Measurements from ENCODE around the gene USP48. TPM values are rescaled to one million over a fixed set of nuclear protein-coding genes. Genes with fewer than 3 reads are reported as not detected.
A peak's percentile ranks its signal among the peaks of the same experiment; 100 is the strongest.

Gene USP48
- total RNA-seq, 1 donor from 2014 or later: 42.7 TPM

DNA sequence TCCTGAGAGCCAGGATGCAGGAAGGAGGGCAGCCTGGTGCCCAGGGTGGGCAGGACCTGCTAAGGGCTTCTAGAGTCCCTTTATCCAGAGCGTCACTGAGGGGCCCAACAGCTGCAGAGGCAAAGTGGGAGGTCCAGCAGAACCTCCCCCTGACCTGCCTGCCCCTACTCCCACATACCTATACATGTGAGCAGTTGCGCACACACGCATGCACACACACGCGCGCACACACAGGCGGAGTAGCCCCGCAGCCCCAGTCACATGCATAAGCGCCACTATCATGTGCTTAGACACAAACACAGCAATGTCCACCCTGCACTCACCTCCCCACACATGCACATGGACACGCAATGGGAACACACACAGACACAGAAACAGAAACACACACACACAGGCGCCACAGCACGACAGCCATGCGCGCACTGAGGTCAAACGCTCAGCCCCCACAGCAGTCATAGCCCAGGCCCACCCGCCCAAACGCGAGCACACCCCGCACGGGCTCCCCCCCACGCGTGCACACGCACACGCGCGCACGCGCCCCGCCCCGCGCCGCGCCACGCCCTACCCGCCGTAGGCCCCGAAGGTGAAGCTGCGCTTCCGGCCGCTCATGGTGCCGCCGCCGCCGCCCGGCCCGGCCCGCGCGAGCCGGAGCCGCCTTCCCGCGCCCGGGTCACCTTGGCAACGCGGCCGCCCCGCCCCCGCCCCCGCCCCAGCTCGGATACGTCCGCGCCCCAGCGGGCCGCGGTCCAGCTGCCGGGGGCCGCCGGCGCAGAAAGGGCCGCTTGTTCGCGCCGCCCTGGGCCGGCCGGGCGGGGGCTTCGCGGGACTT lies 131.5 kb downstream of the USP48 start:
- intact Hi-C loops (cut with DNase I): loop anchor here (10.0 kb wide), 1 partner anchor 417 kb away; no protein-coding TSS in a partner anchor
- peak; percentile 30 for ATAC-seq
- DNase-seq (ENCODE audit: missing footprints): no peak

- ATAC-seq (no peak), DNase-seq (ENCODE audit: missing footprints) (no peak)
- intact Hi-C loops (cut with DNase I): loop anchor here (10.0 kb wide), 1 partner anchor 416 kb away; no protein-coding TSS in a partner anchor
Observed at GRCh38 chr1:21650400-21650799, 132.5 kb downstream of the USP48 start.

GRCh38 chr1:21649315-21649714 lies 133.6 kb downstream of the USP48 start:
- intact Hi-C loops (cut with DNase I): no loop called here
- no peak for DNase-seq (ENCODE audit: missing footprints)
- no peak for ATAC-seq

DNA sequence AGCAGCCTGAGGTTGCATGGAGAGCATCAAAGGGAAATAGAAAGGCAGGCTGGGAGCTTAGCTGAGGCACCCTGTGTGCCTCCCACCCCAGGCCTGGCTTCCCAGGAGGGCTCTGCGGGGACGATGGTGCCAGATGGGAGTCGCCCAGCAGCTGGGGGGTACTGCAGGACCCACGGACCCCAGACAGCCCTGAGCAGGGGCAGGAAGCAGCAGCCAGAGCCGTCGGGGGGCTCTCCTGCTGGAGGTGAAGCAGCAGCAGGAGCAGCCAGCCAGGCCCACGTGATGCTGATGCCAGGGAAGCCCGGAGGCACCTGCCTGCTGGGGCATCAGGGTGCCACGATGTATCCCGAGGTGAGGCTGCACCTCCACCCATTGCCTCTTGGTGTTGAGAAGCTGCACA lies 134.2 kb downstream of the USP48 start:
- intact Hi-C loops (cut with DNase I): no loop called here
- ATAC-seq: no peak
- no peak for DNase-seq (ENCODE audit: missing footprints)

- intact Hi-C loops (cut with DNase I): no loop called here
Observed at GRCh38 chr1:21648352-21648730, 134.6 kb downstream of the USP48 start.

GRCh38 chr1:21647431-21648351 lies 135.3 kb downstream of the USP48 start:
- intact Hi-C loops (cut with DNase I): no loop called here
- DNase-seq (ENCODE audit: missing footprints) (no peak), ATAC-seq (no peak)

More at GRCh38 chr1:21648352-21648730, 134.6 kb downstream of the USP48 start:
- no peak for DNase-seq (ENCODE audit: missing footprints)
- no peak for ATAC-seq

GRCh38 chr1:21645550-21645949 lies 137.4 kb downstream of the USP48 start:
- intact Hi-C loops (cut with DNase I): no loop called here
- DNase-seq (ENCODE audit: missing footprints) (no peak), ATAC-seq (no peak)

GRCh38 chr1:21644906-21645305 lies 138.0 kb downstream of the USP48 start:
- ATAC-seq: no peak
- intact Hi-C loops (cut with DNase I): no loop called here
- DNase-seq (ENCODE audit: missing footprints): no peak

DNA sequence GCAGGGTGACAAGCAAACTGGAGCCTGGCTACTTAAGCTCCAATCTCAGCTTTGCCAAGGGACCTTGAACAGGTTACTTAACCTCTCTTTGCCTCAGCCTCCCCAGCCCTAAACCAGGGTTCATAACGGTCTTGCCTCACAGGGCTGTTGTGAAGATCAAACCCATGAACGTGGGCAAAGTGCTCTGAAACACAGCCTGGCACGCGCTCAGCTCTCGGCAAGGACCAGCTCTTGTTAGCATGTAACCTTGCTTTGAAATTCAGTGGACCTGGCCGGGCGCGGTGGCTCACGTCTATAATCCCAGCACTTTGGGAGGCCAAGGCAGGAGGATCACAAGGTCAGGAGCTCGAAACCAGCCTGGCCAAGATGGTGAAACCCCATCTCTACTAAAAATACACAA lies 138.6 kb downstream of the USP48 start:
- ATAC-seq: no peak
- no peak for DNase-seq (ENCODE audit: missing footprints)
- intact Hi-C loops (cut with DNase I): no loop called here

DNA sequence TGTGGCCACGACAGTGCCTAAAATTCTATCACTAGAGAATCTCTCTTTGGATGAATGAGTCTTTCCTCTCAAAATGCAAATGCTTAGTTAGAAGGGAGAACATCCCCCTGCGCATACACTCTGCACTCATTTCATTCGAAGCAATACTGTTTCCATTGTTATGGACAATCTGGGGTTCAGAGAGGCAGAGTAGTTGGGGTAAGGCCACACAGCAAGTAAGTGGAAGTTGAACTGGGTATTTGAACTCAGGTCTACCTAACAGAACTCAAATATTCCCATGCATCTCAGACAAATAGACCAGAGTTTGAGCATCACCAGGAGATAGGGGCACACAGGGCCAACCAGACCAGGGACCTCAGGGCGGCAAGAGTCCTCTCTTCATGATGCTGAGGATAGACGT lies 139.3 kb downstream of the USP48 start:
- intact Hi-C loops (cut with DNase I): no loop called here
- ATAC-seq: no peak
- no peak for DNase-seq (ENCODE audit: missing footprints)

DNA sequence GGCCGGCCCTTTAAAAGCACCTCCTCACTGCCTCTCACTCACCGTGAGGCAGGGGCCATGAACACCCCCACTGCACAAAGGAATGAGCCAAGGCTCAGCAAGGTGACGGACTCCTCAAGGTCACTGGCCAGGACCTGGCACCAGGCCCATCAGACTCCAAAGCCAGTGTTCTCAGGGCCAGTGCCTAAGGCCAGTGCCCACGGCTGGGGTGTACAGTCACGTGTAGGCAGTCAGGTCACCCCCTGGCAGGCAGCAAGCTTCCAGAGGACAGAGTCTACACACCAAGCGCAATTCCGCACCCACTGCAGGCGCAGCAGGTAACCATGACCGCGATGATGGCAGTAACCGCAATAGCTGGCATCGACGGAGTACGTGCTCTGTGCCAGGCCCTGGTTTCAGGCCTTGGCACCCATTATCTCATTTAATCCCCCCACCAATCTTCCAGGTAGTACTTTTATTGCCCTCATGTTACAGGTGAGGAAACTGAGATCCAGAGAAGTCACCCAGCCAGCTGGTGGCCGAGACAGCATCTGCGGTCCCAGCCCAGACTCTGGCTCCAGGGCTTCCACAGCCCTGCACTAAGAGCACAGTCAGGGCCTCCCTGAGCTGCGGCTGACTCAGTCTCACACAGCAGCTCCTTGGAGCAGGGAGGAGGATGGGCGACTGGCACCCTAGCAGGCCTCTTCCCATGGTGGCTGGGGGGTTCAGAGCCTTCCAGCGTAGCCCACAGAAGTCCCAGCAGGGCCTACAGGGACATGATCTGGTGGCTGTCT lies 140.8 kb downstream of the USP48 start:
- intact Hi-C loops (cut with DNase I): no loop called here
- ATAC-seq: peak; percentile 36
- no peak for DNase-seq (ENCODE audit: missing footprints)

DNA sequence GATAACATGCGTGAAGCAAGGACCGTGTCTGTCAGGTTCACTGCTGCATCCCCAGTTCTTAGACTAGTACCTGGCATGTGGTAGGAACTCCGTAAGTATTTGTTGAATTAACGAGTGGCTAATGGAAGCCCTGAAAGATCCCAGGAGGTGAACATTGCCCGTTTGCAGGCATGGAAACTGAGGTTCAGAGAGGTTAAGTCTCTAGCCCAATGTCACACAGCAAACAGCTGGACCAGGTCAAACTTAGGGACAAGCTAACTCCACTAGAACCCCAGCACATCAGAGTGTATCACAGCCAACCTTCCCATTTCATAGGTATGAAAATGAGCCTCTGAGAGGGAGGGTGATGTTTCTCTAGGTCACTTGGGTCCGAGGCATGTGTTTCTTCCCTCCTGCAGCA lies 141.4 kb downstream of the USP48 start:
- intact Hi-C loops (cut with DNase I): no loop called here
- no peak for ATAC-seq

GRCh38 chr1:21641076-21641475 lies 141.9 kb downstream of the USP48 start:
- intact Hi-C loops (cut with DNase I): no loop called here
- no peak for ATAC-seq
- DNase-seq (ENCODE audit: missing footprints): no peak

More for the DNA sequence above, 141.4 kb downstream of the USP48 start:
- DNase-seq (ENCODE audit: missing footprints): no peak

DNA sequence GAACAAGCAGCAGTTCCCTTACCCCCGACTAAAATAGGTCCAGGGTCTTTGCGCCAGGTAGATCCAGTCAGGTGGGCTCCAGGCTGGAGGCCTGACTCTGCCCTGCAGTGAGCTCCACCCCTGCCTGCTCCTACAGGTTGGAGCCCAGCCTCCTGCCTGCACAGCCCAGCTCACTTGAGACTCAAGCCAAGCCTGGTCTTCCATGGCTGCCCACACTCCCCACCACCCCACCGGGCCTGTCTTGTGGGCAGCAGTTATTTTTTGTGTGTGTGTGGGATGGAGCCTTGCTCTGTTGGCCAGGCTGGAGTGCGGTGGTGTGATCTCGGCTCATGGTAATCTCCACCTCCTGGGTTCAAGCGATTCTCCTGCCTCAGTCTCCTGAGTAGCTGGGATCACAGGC lies 142.3 kb downstream of the USP48 start:
- ATAC-seq: no peak
- intact Hi-C loops (cut with DNase I): no loop called here
- DNase-seq (ENCODE audit: missing footprints): no peak

GRCh38 chr1:21639594-21640041 lies 143.3 kb downstream of the USP48 start:
- ATAC-seq (no peak), DNase-seq (ENCODE audit: missing footprints) (no peak)
- intact Hi-C loops (cut with DNase I): no loop called here

DNA sequence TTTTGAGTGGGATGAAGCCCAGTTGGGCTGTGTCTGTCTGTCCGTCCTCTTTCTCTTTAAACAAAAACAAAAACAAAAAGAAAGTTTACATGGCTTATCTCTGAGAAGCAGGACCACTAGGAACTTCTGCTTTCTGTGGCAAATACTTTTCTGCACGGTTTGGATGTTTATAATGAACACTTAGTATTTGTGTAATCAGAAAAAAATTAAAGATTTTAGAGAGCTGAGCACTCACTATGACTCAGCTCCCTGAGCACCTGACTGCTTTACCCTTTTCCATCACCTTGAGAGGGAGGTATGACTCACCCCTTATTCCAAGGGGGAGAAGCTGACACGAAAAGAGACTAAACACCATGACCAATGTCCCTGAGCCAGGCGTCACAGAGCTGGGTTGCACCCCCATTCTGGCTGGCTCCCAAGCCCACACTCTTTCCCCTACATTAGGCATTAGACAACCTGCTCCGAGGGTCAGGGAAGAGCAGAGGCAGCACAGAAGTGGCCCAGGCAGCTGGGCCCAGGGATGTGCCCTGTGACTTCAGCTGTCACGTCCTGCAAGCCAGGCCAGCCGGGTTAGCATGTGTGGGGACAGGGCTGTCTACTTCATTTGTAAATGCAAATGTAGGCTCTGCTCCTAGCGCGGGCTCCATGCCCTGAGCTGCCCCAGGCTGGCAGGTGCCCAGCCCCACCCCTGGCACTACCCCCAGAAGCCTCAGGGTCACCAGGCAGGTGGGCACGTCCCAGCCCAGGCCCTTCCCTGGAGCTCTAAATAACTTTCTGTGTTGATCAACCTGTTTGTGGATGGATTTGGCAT lies 144.2 kb downstream of the USP48 start:
- intact Hi-C loops (cut with DNase I): no loop called here
- ATAC-seq (peak; percentile 54), DNase-seq (ENCODE audit: missing footprints) (no peak)

- intact Hi-C loops (cut with DNase I): no loop called here
- no peak for DNase-seq (ENCODE audit: missing footprints)
- no peak for ATAC-seq
Observed at GRCh38 chr1:21637514-21637913, 145.4 kb downstream of the USP48 start.

DNA sequence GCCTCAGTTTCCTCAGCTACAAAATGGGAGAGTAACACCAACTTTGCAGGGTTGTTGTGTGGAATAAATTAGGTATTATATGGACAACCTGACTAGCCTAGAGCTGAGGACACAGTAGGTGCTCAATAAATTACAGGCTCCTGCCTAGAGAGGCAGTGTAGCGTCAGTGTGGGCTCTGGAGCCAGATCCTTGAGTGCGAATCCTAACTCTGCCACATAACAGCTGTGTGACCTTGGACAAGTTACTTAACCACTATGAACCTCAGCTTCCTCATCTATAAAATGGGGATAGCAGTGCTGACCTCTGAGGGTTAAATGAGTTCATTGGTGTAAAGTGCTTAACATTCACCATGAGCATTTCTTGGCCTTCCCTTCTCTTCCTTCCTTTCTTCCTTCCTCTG lies 146.9 kb downstream of the USP48 start:
- intact Hi-C loops (cut with DNase I): no loop called here
- DNase-seq (ENCODE audit: missing footprints) (no peak), ATAC-seq (no peak)
